CD4-positive, alpha-beta memory T cell (primary cell): ENCODE results near the gene PHC2. TPM values are rescaled to one million over a fixed set of nuclear protein-coding genes. Genes with fewer than 3 reads are reported as not detected.

ENCODE experiments used
- CTCF ChIA-PET: fragments of 350-600 bp; sonication (Branson Sonifier 250); formaldehyde crosslinking; loops from one replicate; lab custom pipeline; 2021; ENCODE audit warnings: inconsistent platforms; ENCODE audit not compliant: partially characterized antibody; lab: Charles Lee
- POLR2A ChIA-PET: fragments of 350-600 bp; sonication (Branson Sonifier 250); formaldehyde crosslinking; loops from one replicate; lab custom pipeline; 2021; ENCODE audit not compliant: partially characterized antibody; lab: Charles Lee
- DNase-seq, 5 donors: peaks; one replicate each; pipeline versions ENCODE4 v3.0.0 to v3.0.0-alpha.2; 2020 to 2022; ENCODE audit warnings: mixed read lengths in 1 of 5
- H3K27ac ChIP-seq: one replicate; pipeline ENCODE4 v1.7.0; 2013; ENCODE audit warnings: low read depth, low read length
- H3K27me3 ChIP-seq: 2 replicates; pipeline ENCODE4 v1.7.0; 2013; ENCODE audit warnings: mild to moderate bottlenecking, low read length, moderate library complexity; ENCODE audit not compliant: insufficient read depth
- H3K36me3 ChIP-seq: 2 replicates; pipeline ENCODE4 v1.7.0; 2013; ENCODE audit warnings: mild to moderate bottlenecking, low read length, moderate library complexity; ENCODE audit not compliant: insufficient read depth
- H3K4me1 ChIP-seq: 2 replicates; pipeline ENCODE4 v1.7.0; 2013; ENCODE audit warnings: mild to moderate bottlenecking, low read length, moderate library complexity; ENCODE audit not compliant: insufficient read depth
- H3K4me3 ChIP-seq, 2 donors: one replicate each; pipeline ENCODE4 v1.7.0; 2013; ENCODE audit warnings: low read length in 2 of 2, mild to moderate bottlenecking in 1 of 2
- H3K9me3 ChIP-seq, 2 donors: one replicate each; pipeline ENCODE4 v1.7.0; 2013; ENCODE audit warnings: low read length in 2 of 2, control low read depth in 1 of 2; ENCODE audit not compliant: control insufficient read depth in 1 of 2
- H3K27ac Mint-ChIP-seq, 7 donors: one replicate each; pipeline ENCODE4 v1.8.0; 2020 to 2021; ENCODE audit warnings: mixed read lengths in 7 of 7, mild to moderate bottlenecking in 6 of 7, inconsistent platforms in 3 of 7, moderate library complexity in 3 of 7
- H3K27me3 Mint-ChIP-seq, 2 donors: one replicate each; pipeline ENCODE4 v1.8.0; 2020 to 2021; ENCODE audit warnings: mixed read lengths in 2 of 2
- H3K36me3 Mint-ChIP-seq, 2 donors: one replicate each; pipeline ENCODE4 v1.8.0; 2020 to 2021; ENCODE audit warnings: mixed read lengths in 2 of 2, inconsistent platforms in 1 of 2, mild to moderate bottlenecking in 1 of 2
- H3K4me1 Mint-ChIP-seq, 4 donors: one replicate each; pipeline ENCODE4 v1.8.0; 2020 to 2021; ENCODE audit warnings: mixed read lengths in 4 of 4, mild to moderate bottlenecking in 1 of 4
- H3K4me3 Mint-ChIP-seq, 8 donors: one replicate each; pipeline ENCODE4 v1.8.0; 2020 to 2021; ENCODE audit warnings: mixed read lengths in 8 of 8, mild to moderate bottlenecking in 7 of 8, moderate library complexity in 6 of 8, inconsistent platforms in 3 of 8
- H3K9me3 Mint-ChIP-seq, 8 donors: one replicate each; pipeline ENCODE4 v1.8.0; 2020 to 2021; ENCODE audit warnings: mixed read lengths in 8 of 8, mild to moderate bottlenecking in 5 of 8, inconsistent platforms in 3 of 8, moderate library complexity in 1 of 8
- intact Hi-C: fragments of 100-400 bp; cut with micrococcal nuclease; formaldehyde crosslinking; loops from one replicate; pipeline ENCODE4 v1.15.1; 2023
- polyA plus RNA-seq, 2 donors: library from polyadenylated mRNA; unstranded; fragments of 300-500 nt; fragmentation: Illumina TruSeq; gene quantifications; one replicate each; pipeline ENCODE4 v1.2.3, GENCODE V29; 2021
- total RNA-seq, 2 experiments: library from RNA; stranded (reverse); gene quantifications; one replicate each; pipeline ENCODE4 v1.2.3, GENCODE V29; 2021

Gene PHC2
- total and polyA plus RNA-seq, 4 experiments from 2014 or later, result 11.3 to 35.6 (median 30.4) TPM

- no peak overlapping the region for H3K27ac Mint-ChIP-seq
- no peak overlapping the region for H3K4me3 ChIP-seq
- H3K9me3 ChIP-seq, result no peaks in the 10 kb centered on the region
- peaks cover 0 to 3% (median 0%) of the 10 kb centered on the region in 8 donors for H3K9me3 Mint-ChIP-seq
- DNase-seq, result no peak
- no peak overlapping the region for H3K27ac ChIP-seq
- no peaks in the 10 kb centered on the region for H3K27me3 Mint-ChIP-seq
- H3K4me1 ChIP-seq, result no peaks in the 10 kb centered on the region
- intact Hi-C loops, result no loop called here
- POLR2A ChIA-PET, result no interaction called here
- CTCF ChIA-PET, result no interaction called here
- peaks cover 22 to 38% of the 10 kb centered on the region in 2 donors for H3K36me3 Mint-ChIP-seq
- peaks cover 0 to 10% (median 4%) of the 10 kb centered on the region in 4 donors for H3K4me1 Mint-ChIP-seq
- H3K36me3 ChIP-seq, result no peaks in the 10 kb centered on the region
- no peaks in the 10 kb centered on the region for H3K27me3 ChIP-seq
- no peak overlapping the region for H3K4me3 Mint-ChIP-seq
Measured at GRCh38 chr1:33289858-33290154, 141.1 kb downstream of the PHC2 start.

GRCh38 chr1:33288976-33289857, 141.7 kb downstream of the PHC2 start:
- Mint-ChIP-seq H3K27me3 (no peaks in the 10 kb centered on the region), H3K36me3 (peaks cover 22 to 39% of the 10 kb centered on the region in 2 donors), H3K9me3 (peaks cover 0 to 3% (median 0%) of the 10 kb centered on the region in 8 donors), H3K4me3 (no peak overlapping the region), H3K4me1 (peaks cover 0 to 5% (median 4%) of the 10 kb centered on the region in 4 donors), H3K27ac (peak overlapping the region in 3 of 7 donors; percentile 36 to 73 (median 43))
- H3K36me3 ChIP-seq, result no peaks in the 10 kb centered on the region
- H3K27me3 ChIP-seq, result no peaks in the 10 kb centered on the region
- POLR2A ChIA-PET, result no interaction called here
- no peak overlapping the region for H3K4me3 ChIP-seq
- no peaks in the 10 kb centered on the region for H3K4me1 ChIP-seq
- no peaks in the 10 kb centered on the region for H3K9me3 ChIP-seq
- intact Hi-C loops, result no loop called here
- CTCF ChIA-PET, result no interaction called here
- H3K27ac ChIP-seq, result no peak overlapping the region
- DNase-seq, result no peak

DNA sequence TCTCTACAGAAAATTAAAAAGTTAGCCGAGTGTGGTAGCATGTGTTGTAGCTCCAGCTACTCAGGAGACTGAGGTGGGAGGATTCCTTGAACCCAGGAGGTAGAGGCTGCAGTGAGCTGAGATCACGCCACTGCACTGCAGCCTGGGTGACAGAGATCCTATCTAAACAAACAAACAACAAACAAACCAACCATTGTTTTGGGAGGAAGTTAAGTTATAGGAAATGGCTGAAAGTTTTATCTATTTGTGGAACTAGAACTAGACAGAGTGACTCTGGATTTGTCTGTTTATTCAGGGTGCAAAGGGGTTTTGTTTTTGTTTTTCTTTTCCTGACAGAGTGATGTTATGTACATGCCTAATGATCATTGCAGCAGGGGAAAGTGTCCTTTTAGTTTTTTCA, 143.6 kb downstream of the PHC2 start:
- intact Hi-C loops, result no loop called here
- POLR2A ChIA-PET, result no interaction called here
- Mint-ChIP-seq H3K27ac (peak overlapping the region in 2 of 7 donors; percentile 1 to 18), H3K4me3 (no peak overlapping the region), H3K9me3 (peaks cover 0 to 3% (median 0%) of the 10 kb centered on the region in 8 donors), H3K27me3 (no peaks in the 10 kb centered on the region), H3K36me3 (peaks cover 33 to 48% of the 10 kb centered on the region in 2 donors), H3K4me1 (peaks cover 0 to 2% (median 0%) of the 10 kb centered on the region in 4 donors)
- Histone ChIP-seq H3K4me1 (no peaks in the 10 kb centered on the region), H3K27me3 (no peaks in the 10 kb centered on the region), H3K9me3 (no peaks in the 10 kb centered on the region), H3K27ac (no peak overlapping the region), H3K36me3 (peaks cover 7% of the 10 kb centered on the region), H3K4me3 (no peak overlapping the region)
- DNase-seq, result no peak
- CTCF ChIA-PET, result interaction anchor here (2.4 kb wide), 1 partner anchor 8 kb away, joined by 9 read pairs; no protein-coding TSS in a partner anchor

- POLR2A ChIA-PET, result no interaction called here
- Mint-ChIP-seq H3K4me1 (peaks cover 0 to 2% (median under 1%) of the 10 kb centered on the region in 4 donors), H3K4me3 (peak overlapping the region in 1 of 8 donors; percentile 6), H3K36me3 (peaks cover 40 to 55% of the 10 kb centered on the region in 2 donors), H3K27me3 (no peaks in the 10 kb centered on the region), H3K27ac (peak overlapping the region in 3 of 7 donors; percentile 8 to 35 (median 20)), H3K9me3 (peaks cover 0 to 3% (median 0%) of the 10 kb centered on the region in 8 donors)
- H3K36me3 ChIP-seq, result peaks cover 13% of the 10 kb centered on the region
- H3K27ac ChIP-seq, result no peak overlapping the region
- no peak overlapping the region for H3K4me3 ChIP-seq
- CTCF ChIA-PET, result interaction anchor here (2.4 kb wide), 1 partner anchor 9 kb away, joined by 9 read pairs; no protein-coding TSS in a partner anchor
- no peaks in the 10 kb centered on the region for H3K27me3 ChIP-seq
- H3K4me1 ChIP-seq, result no peaks in the 10 kb centered on the region
- intact Hi-C loops, result no loop called here
- H3K9me3 ChIP-seq, result no peaks in the 10 kb centered on the region
- no peak for DNase-seq
Measured at GRCh38 chr1:33286451-33287185, 144.3 kb downstream of the PHC2 start.

- Mint-ChIP-seq H3K9me3 (peaks cover 0 to 2% (median 0%) of the 10 kb centered on the region in 8 donors), H3K4me1 (peaks cover 0 to 5% (median under 1%) of the 10 kb centered on the region in 4 donors), H3K36me3 (peaks cover 41 to 63% of the 10 kb centered on the region in 2 donors), H3K27me3 (no peaks in the 10 kb centered on the region), H3K4me3 (no peak overlapping the region), H3K27ac (peak overlapping the region in 1 of 7 donors; percentile 20)
- no peaks in the 10 kb centered on the region for H3K4me1 ChIP-seq
- H3K27me3 ChIP-seq, result no peaks in the 10 kb centered on the region
- intact Hi-C loops, result no loop called here
- no peak overlapping the region for H3K4me3 ChIP-seq
- CTCF ChIA-PET, result interaction anchor here (2.0 kb wide), 1 partner anchor 11 kb away, joined by 10 read pairs; no protein-coding TSS in a partner anchor
- no peaks in the 10 kb centered on the region for H3K9me3 ChIP-seq
- no peak for DNase-seq
- H3K27ac ChIP-seq, result no peak overlapping the region
- peaks cover 19% of the 10 kb centered on the region for H3K36me3 ChIP-seq
- POLR2A ChIA-PET, result no interaction called here
Measured at GRCh38 chr1:33284049-33284448, 146.8 kb downstream of the PHC2 start.

- Histone ChIP-seq H3K27me3 (no peaks in the 10 kb centered on the region), H3K4me1 (no peaks in the 10 kb centered on the region), H3K4me3 (no peak overlapping the region), H3K27ac (no peak overlapping the region), H3K9me3 (no peaks in the 10 kb centered on the region), H3K36me3 (peaks cover 19% of the 10 kb centered on the region)
- Mint-ChIP-seq H3K36me3 (peaks cover 36 to 60% of the 10 kb centered on the region in 2 donors), H3K4me3 (no peak overlapping the region), H3K27me3 (no peaks in the 10 kb centered on the region), H3K4me1 (peaks cover 0 to 3% (median under 1%) of the 10 kb centered on the region in 4 donors), H3K27ac (no peak overlapping the region), H3K9me3 (no peaks in the 10 kb centered on the region)
- DNase-seq, result no peak
- intact Hi-C loops, result no loop called here
- ChIA-PET POLR2A (no interaction called here), CTCF (interaction anchor here (1.6 kb wide), 1 partner anchor 13 kb away, joined by 9 read pairs; no protein-coding TSS in a partner anchor)
Measured at GRCh38 chr1:33282791-33283190, 148.1 kb downstream of the PHC2 start.
